Keratinocyte (primary cell): ENCODE results near the gene CHSY3. TPM values are rescaled to one million over a fixed set of nuclear protein-coding genes. Genes with fewer than 3 reads are reported as not detected.

Experiments
- DNase-seq: peaks from one replicate; pipeline ENCODE4 v3.0.0-alpha.2; 2011; ENCODE audit warnings: low read depth, missing footprints, low spot score
- FAIRE-seq: peaks from 2 replicates; lab custom pipeline; 2011; peaks lifted over from hg19 to GRCh38; lab: Jason Lieb, UNC
- H2AFZ ChIP-seq: 2 replicates; pipeline ENCODE4 v1.6.0; 2012; ENCODE audit warnings: low read length, control low read depth, inconsistent platforms; ENCODE audit not compliant: control insufficient read depth
- H3K27ac ChIP-seq: 2 replicates; pipeline ENCODE4 v1.5.1; 2011; ENCODE audit warnings: low read length; ENCODE audit not compliant: control insufficient read depth, insufficient read depth
- H3K27me3 ChIP-seq: 3 replicates; pipeline ENCODE4 v1.6.0; 2011; ENCODE audit warnings: low read length; ENCODE audit not compliant: control insufficient read depth, insufficient read depth; ENCODE audit errors: extremely low read depth
- H3K36me3 ChIP-seq, 2 experiments: 2 replicates in 1 of 2; 3 replicates in 1 of 2; pipeline ENCODE4 v1.5.1; 2011; ENCODE audit warnings: low read length in 2 of 2, mild to moderate bottlenecking in 1 of 2; ENCODE audit not compliant: control insufficient read depth in 2 of 2, insufficient read depth in 2 of 2; ENCODE audit errors: extremely low read depth in 1 of 2
- H3K4me1 ChIP-seq: 3 replicates; pipeline ENCODE4 v1.5.1; 2011; ENCODE audit warnings: low read length; ENCODE audit not compliant: control insufficient read depth, insufficient read depth; ENCODE audit errors: extremely low read depth
- H3K4me2 ChIP-seq: 3 replicates; pipeline ENCODE4 v1.6.0; 2011; ENCODE audit warnings: low read depth, low read length; ENCODE audit not compliant: control insufficient read depth, insufficient read depth; ENCODE audit errors: extremely low read depth
- H3K4me3 ChIP-seq, 3 experiments: fragments of 200-600 bp in 1 of 3; sonication (generic) in 1 of 3; 2 replicates in 2 of 3; 3 replicates in 1 of 3; pipeline ENCODE4 v1.5.1; 2011 to 2016; ENCODE audit warnings: low read length in 3 of 3, mild to moderate bottlenecking in 3 of 3, control low read depth in 2 of 3, inconsistent platforms in 1 of 3, low read depth in 1 of 3, mixed read lengths in 1 of 3, mixed run types in 1 of 3, moderate library complexity in 1 of 3; ENCODE audit not compliant: control insufficient read depth in 2 of 3, insufficient read depth in 2 of 3; ENCODE audit errors: extremely low read depth in 1 of 3
- H3K79me2 ChIP-seq: 2 replicates; pipeline ENCODE4 v1.6.0; 2012; ENCODE audit warnings: low read length; ENCODE audit not compliant: control insufficient read depth, insufficient read depth
- H3K9ac ChIP-seq: 3 replicates; pipeline ENCODE4 v1.6.0; 2011; ENCODE audit warnings: low read length; ENCODE audit not compliant: control insufficient read depth, insufficient read depth; ENCODE audit errors: extremely low read depth
- H3K9me1 ChIP-seq: 3 replicates; pipeline ENCODE4 v1.6.0; 2011; ENCODE audit warnings: low read length; ENCODE audit not compliant: control insufficient read depth, insufficient read depth; ENCODE audit errors: extremely low read depth
- H3K9me3 ChIP-seq: 2 replicates; pipeline ENCODE4 v1.5.1; 2012; ENCODE audit warnings: low read depth, low read length; ENCODE audit not compliant: control insufficient read depth
- H4K20me1 ChIP-seq: 3 replicates; pipeline ENCODE4 v1.6.0; 2011; ENCODE audit warnings: low read length; ENCODE audit not compliant: control insufficient read depth, insufficient read depth; ENCODE audit errors: extremely low read depth
- EZH2 ChIP-seq: IDR thresholded peaks from one replicate; pipeline ENCODE4 v1.6.1; 2012; ENCODE audit warnings: inconsistent platforms, mild to moderate bottlenecking, low read length, moderate library complexity
- dilution Hi-C: fragments of 300-500 bp; cut with MboI; formaldehyde crosslinking; loops from one replicate; pipeline ENCODE4 v1.7.0; 2020; ENCODE audit warnings: low sequenced_read_pairs; ENCODE audit not compliant: extremely low pct_ligation_motif_present
- polyA plus RNA-seq, 5 experiments: library from polyadenylated mRNA; depleted of rRNA in 3 of 5; stranded (reverse) in 3 of 5; stranded (forward) in 1 of 5; unstranded in 1 of 5; fragments of >200 nt; gene quantifications; 1 replicate in 1 of 5; 2 replicates in 3 of 5; 3 replicates in 1 of 5; pipeline versions ENCODE4 v1.2.1 to v1.2.3, GENCODE V29; 2011 to 2012; ENCODE audit warnings: missing spikeins in 2 of 5, low read depth in 1 of 5, low replicate concordance in 1 of 5
- TF ChIP-seq, protein P1 (sequence below), 3 experiments: IDR thresholded peaks in 1 of 3; conservative IDR thresholded peaks in 1 of 3; optimal IDR thresholded peaks in 1 of 3; 2 replicates in 2 of 3; 3 replicates in 1 of 3; pipeline versions ENCODE3 to v1.5.1; 2011; ENCODE audit warnings: low read length in 3 of 3, mild to moderate bottlenecking in 3 of 3, moderate library complexity in 2 of 3, control low read depth in 1 of 3, inconsistent platforms in 1 of 3; ENCODE audit not compliant: insufficient read depth in 2 of 3; ENCODE audit errors: extremely low read depth in 1 of 3

The CHSY3 gene
- polyA plus RNA-seq, 1 donor (not counting 4 experiments of a cell fraction or from before 2014, with no cell fraction given): 0.47 TPM

DNA sequence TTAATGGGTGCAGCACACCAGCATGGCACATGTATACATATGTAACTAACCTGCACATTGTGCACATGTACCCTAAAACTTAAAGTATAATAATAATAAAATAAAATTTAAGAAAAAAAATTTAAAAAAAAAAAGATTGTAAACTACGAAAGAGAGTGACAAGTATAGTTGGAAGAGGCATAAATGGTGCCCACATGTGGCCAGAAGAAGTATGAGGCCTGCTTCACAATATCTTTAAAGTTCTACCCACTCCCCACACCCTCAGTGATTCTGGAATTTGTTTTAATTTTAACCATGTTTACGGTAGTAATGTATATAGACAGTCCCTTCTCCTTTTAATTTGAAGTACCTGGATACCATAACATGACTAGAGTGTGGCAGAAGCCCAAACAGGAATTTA lies 172.7 kb downstream of the CHSY3 start:
- no peak overlapping the region for H3K27ac ChIP-seq
- H3K4me3 ChIP-seq: no peak overlapping the region
- H3K9me3 ChIP-seq: no peaks in the 10 kb centered on the region
- no peaks in the 10 kb centered on the region for H3K9me1 ChIP-seq
- no peaks in the 10 kb centered on the region for H3K79me2 ChIP-seq
- dilution Hi-C loops: no loop called here
- no peak for FAIRE-seq
- DNase-seq: no peak
- H3K4me2 ChIP-seq: no peak overlapping the region
- H3K36me3 ChIP-seq: no peaks in the 10 kb centered on the region
- H3K27me3 ChIP-seq: no peaks in the 10 kb centered on the region
- TF ChIP-seq, protein P1, sequence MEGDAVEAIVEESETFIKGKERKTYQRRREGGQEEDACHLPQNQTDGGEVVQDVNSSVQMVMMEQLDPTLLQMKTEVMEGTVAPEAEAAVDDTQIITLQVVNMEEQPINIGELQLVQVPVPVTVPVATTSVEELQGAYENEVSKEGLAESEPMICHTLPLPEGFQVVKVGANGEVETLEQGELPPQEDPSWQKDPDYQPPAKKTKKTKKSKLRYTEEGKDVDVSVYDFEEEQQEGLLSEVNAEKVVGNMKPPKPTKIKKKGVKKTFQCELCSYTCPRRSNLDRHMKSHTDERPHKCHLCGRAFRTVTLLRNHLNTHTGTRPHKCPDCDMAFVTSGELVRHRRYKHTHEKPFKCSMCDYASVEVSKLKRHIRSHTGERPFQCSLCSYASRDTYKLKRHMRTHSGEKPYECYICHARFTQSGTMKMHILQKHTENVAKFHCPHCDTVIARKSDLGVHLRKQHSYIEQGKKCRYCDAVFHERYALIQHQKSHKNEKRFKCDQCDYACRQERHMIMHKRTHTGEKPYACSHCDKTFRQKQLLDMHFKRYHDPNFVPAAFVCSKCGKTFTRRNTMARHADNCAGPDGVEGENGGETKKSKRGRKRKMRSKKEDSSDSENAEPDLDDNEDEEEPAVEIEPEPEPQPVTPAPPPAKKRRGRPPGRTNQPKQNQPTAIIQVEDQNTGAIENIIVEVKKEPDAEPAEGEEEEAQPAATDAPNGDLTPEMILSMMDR (optimal IDR thresholded peaks at IDR 0.05 in 1 of 3, IDR thresholded peaks at IDR 0.05 in 1 of 3, conservative IDR thresholded peaks at IDR 0.05 in 1 of 3; ENCODE audit: extremely low read depth in 1 of 3, insufficient read depth in 2 of 3, low read length in 3 of 3): peak in 1 of 3 experiments; percentile 9
- no peak for TF ChIP-seq EZH2
- no peak overlapping the region for H2AFZ ChIP-seq
- no peak overlapping the region for H3K9ac ChIP-seq
- no peaks in the 10 kb centered on the region for H4K20me1 ChIP-seq
- no peaks in the 10 kb centered on the region for H3K4me1 ChIP-seq

DNA sequence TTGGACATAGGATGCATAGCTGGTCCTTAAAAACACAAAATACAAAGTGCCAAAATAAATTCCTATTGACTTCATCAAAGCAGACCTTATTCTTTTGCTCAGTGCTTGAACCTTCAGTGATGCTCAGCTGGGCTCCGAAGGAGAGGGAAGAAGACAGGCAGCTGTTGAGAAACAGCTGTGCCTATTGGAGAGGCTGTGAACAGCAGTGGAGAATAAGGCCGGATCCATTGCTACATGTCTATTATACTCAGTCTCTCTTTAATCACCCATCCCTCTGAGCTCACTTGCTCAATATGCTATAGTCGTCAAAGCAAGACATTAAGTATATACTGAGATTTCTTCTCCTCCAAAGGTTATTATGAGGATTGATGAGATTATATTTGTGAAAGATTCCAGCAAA lies 174.4 kb downstream of the CHSY3 start:
- H3K4me1 ChIP-seq: no peaks in the 10 kb centered on the region
- H3K4me3 ChIP-seq: no peak overlapping the region
- H3K9me1 ChIP-seq: no peaks in the 10 kb centered on the region
- no peak overlapping the region for H2AFZ ChIP-seq
- H3K36me3 ChIP-seq: no peaks in the 10 kb centered on the region
- FAIRE-seq (no peak), DNase-seq (no peak)
- no peak for TF ChIP-seq EZH2
- TF ChIP-seq, protein P1 (optimal IDR thresholded peaks at IDR 0.05 in 1 of 3, IDR thresholded peaks at IDR 0.05 in 1 of 3, conservative IDR thresholded peaks at IDR 0.05 in 1 of 3; ENCODE audit: extremely low read depth in 1 of 3, insufficient read depth in 2 of 3, low read length in 3 of 3): no peak
- H3K27me3 ChIP-seq: no peaks in the 10 kb centered on the region
- H4K20me1 ChIP-seq: no peaks in the 10 kb centered on the region
- H3K9me3 ChIP-seq: no peaks in the 10 kb centered on the region
- no peak overlapping the region for H3K4me2 ChIP-seq
- no peak overlapping the region for H3K9ac ChIP-seq
- H3K27ac ChIP-seq: no peak overlapping the region
- no peaks in the 10 kb centered on the region for H3K79me2 ChIP-seq
- dilution Hi-C loops: no loop called here
